MG63 (cell line): Measurements from ENCODE around the gene RAPGEF4. TPM values are rescaled to one million over a fixed set of nuclear protein-coding genes. Genes with fewer than 3 reads are reported as not detected.
"Not testable (repeated sequence)": the region's sequence is repeated elsewhere in the genome, so short reads cannot be mapped to it uniquely, and the experiment has no call there.

Experiments used
- DNase-seq: peaks from one replicate; pipeline ENCODE4 v3.0.0-alpha.2; 2020
- H3K27me3 ChIP-seq: fragments of 250-450 bp; sonication (Bioruptor Pico); 2 replicates; pipeline ENCODE4 v1.5.1; 2020; ENCODE audit warnings: mild to moderate bottlenecking, moderate library complexity
- H3K36me3 ChIP-seq: fragments of 250-450 bp; sonication (Bioruptor Pico); 2 replicates; pipeline ENCODE4 v1.5.1; 2020; ENCODE audit warnings: mild to moderate bottlenecking, moderate library complexity
- H3K4me3 ChIP-seq: fragments of 250-450 bp; sonication (Bioruptor Pico); 2 replicates; pipeline ENCODE4 v1.5.1; 2020; ENCODE audit warnings: mild to moderate bottlenecking, moderate library complexity
- H3K9me3 ChIP-seq: fragments of 250-450 bp; sonication (Bioruptor Pico); 2 replicates; pipeline ENCODE4 v1.5.1; 2020; ENCODE audit warnings: mild to moderate bottlenecking, moderate library complexity
- total RNA-seq: library from RNA; depleted of rRNA; stranded (reverse); fragments of >200 nt; shearing (Covaris generic); gene quantifications from 2 replicates; pipeline ENCODE4 v1.2.3, GENCODE V29; 2014; ENCODE audit warnings: low replicate concordance

The RAPGEF4 gene
- total RNA-seq, 1 experiment from 2014 or later: not detected

DNA sequence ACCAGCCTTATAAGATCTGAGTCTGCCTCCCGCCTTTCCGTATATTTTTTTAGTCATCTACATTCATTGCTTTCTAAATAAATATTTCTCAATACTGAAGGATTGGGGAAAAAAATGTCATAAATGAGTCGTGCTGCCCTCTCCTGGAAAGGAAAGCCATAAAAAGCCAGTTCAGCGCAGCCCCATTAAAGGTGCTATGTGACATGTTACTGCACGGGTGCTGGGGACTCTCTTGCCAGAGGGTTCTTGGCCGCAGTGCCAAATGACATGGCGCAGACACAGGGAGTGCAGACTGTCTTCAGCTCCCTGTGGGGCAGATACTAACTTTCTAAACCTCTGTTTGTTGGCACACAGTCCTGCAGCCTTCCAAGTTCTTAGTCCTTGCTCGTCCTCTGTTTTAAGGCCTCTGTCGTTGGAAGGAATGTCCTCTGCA is 286.3 kb downstream of the RAPGEF4 start:
- no peaks in the 10 kb centered on the region for H3K27me3 ChIP-seq
- DNase-seq: no peak
- no peaks in the 10 kb centered on the region for H3K36me3 ChIP-seq
- no peaks in the 10 kb centered on the region for H3K9me3 ChIP-seq
- no peak overlapping the region for H3K4me3 ChIP-seq

- DNase-seq: no peak
- Histone ChIP-seq H3K9me3 (no peaks in the 10 kb centered on the region), H3K36me3 (no peaks in the 10 kb centered on the region), H3K4me3 (no peak overlapping the region), H3K27me3 (no peaks in the 10 kb centered on the region)
Measured at GRCh38 chr2:173023718-173024117, 288.1 kb downstream of the RAPGEF4 start.

GRCh38 chr2:173026479-173026878 is 290.8 kb downstream of the RAPGEF4 start:
- Histone ChIP-seq H3K36me3 (no peaks in the 10 kb centered on the region), H3K27me3 (no peaks in the 10 kb centered on the region), H3K9me3 (no peaks in the 10 kb centered on the region), H3K4me3 (no peak overlapping the region)
- no peak for DNase-seq

DNA sequence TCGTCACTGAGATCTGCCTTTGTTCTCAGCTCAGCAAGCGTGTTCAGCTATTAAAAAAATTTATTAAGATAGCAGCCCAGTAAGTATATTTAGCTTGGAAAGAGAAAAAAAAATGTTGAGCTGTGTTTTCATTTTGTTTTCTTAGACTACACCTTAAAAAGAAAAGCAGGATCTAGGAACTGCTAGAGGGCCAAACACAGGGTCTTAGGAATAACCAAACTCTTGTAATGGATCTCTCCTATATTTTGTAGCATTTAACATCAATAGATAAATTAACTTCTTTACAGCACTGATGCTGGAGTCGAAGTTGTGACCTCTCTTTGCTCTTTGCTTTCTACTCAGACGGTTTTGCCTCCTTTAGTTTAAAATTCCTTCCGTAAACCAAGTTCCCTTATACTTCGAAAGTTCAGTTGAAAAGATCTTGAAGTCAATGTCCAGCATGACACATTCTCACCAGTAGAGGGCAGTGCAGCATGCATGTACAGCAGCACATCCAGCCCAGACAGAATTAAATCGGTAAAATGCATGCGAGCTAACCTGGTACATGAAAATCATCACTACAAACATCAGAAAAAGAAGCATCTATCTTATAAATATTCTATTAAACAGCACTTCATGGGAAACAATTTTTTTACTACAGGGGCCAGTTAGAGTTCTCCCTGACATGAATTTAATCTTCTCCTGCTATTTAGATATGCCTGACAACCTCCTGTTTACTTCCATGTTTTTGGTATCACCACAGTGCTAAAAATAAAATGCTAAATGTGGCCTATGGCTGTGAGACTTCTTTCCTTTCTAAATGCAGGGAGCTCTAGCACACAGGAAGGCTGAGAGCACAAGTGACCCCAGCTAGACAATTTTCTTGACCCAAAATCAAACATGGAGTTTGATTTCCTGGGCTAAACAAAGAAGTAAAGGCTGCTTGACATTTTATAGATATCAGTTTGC is 291.8 kb downstream of the RAPGEF4 start:
- H3K9me3 ChIP-seq: no peaks in the 10 kb centered on the region
- peak; percentile 48 for DNase-seq
- no peaks in the 10 kb centered on the region for H3K27me3 ChIP-seq
- no peaks in the 10 kb centered on the region for H3K36me3 ChIP-seq
- no peak overlapping the region for H3K4me3 ChIP-seq

DNA sequence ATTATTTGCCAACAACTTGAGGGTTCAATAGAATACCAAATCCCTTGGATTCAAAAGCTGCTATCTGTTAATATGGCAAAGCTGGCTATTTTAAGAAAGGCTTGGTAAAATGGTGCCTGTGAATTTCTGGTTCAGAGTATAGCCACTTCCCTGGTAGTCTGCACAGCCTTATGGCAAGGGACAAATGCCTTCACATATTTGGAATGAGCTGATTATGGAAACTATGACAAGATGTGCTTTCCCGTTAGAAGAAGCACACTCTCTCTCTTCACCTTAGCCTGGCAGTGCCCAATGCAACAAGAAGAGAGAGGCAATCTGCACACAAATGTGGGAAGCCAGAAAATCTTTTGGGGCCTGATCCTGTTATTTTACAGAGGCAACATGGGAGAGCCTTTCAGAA is 292.5 kb downstream of the RAPGEF4 start:
- Histone ChIP-seq H3K4me3 (no peak overlapping the region), H3K9me3 (no peaks in the 10 kb centered on the region), H3K36me3 (no peaks in the 10 kb centered on the region), H3K27me3 (no peaks in the 10 kb centered on the region)
- no peak for DNase-seq

- H3K9me3 ChIP-seq: no peaks in the 10 kb centered on the region
- H3K27me3 ChIP-seq: no peaks in the 10 kb centered on the region
- no peak for DNase-seq
- no peak overlapping the region for H3K4me3 ChIP-seq
- no peaks in the 10 kb centered on the region for H3K36me3 ChIP-seq
Measured at GRCh38 chr2:173028671-173029070, 293.0 kb downstream of the RAPGEF4 start.

DNA sequence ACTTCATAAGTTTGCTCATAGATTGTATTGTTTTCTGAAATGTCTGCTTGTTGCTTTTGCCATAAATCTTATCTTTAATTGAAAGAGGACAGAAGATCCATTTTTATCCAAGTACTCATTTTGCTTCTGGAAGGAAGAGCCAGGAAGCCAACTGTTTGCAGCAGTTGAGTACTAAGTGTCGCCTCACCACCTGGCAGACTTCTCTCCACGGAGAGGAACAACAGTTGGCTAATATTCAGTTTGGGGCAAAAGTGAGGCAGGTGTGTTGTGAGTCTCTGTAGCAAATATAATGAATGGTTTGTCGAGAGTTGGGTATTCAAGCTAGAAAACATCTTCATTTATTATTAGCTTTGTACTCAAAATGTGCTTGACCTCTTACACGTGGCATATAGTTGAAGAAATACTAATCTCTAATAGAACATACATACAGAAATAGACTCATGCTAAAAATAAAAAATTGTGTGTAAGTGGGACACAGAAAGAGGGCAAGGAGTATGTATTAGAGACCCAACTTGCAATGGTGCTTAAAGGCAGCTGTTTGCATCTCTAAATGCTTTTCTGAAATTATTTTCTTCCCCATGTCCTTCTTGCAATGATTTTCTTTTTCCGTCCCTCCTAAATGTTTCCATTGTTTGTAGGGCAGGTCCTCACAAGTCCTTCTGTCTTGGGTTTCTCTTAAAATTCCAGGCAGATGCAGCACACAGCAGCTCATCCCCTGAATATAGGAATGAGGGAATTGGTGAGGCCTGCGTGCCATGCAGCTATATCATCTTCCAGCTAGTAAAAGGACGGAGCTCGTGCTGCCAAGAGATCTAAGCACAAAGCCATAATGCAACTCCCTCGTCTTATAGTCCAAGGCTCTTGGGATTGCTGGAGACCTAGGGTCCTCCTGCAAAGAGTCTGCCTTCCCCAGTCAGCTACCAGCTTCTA is 295.2 kb downstream of the RAPGEF4 start:
- H3K36me3 ChIP-seq: no peaks in the 10 kb centered on the region
- H3K4me3 ChIP-seq: no peak overlapping the region
- H3K9me3 ChIP-seq: no peaks in the 10 kb centered on the region
- no peaks in the 10 kb centered on the region for H3K27me3 ChIP-seq
- DNase-seq: no peak

DNA sequence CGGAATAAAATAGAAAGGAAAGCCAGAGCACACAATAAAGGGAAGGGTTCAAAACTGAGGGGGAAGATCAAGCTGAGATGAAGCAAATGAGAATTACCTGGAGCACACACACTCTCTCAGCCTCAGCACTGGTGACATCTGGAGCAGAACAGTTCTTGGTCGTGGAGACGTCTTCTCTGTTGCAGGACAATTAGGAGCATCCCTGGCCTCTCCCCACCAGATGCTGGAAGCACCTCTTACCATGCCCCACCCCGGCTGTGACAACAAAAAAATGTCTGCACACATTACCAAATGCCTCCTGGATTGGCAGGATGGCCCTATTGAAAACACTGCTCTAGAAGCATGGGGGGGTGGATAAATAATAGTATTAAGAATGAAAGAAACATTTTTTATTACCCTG is 296.4 kb downstream of the RAPGEF4 start:
- no peaks in the 10 kb centered on the region for H3K9me3 ChIP-seq
- H3K36me3 ChIP-seq: no peaks in the 10 kb centered on the region
- no peak for DNase-seq
- no peaks in the 10 kb centered on the region for H3K27me3 ChIP-seq
- H3K4me3 ChIP-seq: no peak overlapping the region

DNA sequence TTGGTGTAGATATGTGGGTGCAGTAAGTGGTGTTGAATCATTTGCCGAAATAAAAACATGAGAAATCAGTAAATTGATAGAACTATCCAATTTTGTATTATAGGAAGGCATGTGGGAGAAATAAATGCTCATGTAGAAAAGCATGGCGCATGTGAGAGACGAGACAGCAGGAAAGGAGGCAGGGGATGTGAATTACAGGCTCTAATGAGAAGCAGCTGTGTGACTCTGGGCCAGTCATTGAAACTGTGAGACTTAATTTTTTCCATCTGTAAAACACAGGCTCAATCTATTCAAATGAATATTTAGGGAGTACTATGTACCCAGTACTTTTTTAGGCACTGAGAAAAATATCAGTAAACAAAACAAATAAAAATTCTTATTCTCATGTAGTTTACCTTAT is 297.4 kb downstream of the RAPGEF4 start:
- Histone ChIP-seq H3K27me3 (no peaks in the 10 kb centered on the region), H3K9me3 (no peaks in the 10 kb centered on the region), H3K36me3 (no peaks in the 10 kb centered on the region), H3K4me3 (no peak overlapping the region)
- no peak for DNase-seq

- Histone ChIP-seq H3K36me3 (no peaks in the 10 kb centered on the region), H3K27me3 (no peaks in the 10 kb centered on the region), H3K9me3 (no peaks in the 10 kb centered on the region), H3K4me3 (no peak overlapping the region)
- DNase-seq: no peak
Measured at GRCh38 chr2:173034143-173034542, 298.5 kb downstream of the RAPGEF4 start.

DNA sequence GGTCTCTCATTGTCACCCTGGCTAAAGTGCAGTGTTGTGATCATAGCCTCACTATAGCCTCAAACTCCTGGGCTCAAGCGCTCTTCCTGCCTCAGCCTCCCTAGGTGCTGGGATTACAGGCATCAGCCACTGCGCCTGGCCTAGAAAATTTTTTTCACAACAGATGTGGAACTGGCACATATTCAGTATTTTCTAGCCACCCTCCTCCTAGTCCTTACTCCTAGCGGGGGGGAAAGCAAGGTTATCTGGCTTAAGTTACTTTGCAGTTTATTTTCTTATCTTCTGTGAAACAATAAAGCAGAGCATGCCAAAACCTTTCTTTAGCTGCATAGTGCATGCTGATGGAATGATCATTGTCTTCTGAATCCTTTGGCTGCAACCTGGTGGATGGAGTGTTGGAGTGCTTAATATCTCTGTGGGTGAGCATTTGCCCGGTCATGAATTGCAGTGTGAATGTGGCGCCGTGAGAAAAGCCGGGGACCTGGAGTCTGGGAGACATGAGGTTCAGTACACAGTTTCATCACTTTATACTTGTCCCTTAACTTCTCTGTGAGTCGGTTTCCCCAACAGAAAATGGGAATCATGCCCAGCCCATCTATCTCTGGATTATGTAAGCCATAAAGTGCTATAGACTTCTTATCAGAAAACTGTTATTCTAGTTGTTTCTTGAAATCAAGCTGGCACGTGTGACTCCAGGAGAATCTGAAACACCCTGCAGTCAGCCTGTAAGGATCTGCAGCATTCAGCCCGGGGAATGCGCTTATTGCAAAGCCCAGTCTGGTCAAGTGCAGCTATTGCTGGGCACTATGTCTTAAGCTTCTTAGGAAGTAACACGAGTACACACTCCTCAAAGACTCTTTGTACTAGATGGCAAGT is 301.8 kb downstream of the RAPGEF4 start:
- no peak for DNase-seq
- H3K9me3 ChIP-seq: no peaks in the 10 kb centered on the region
- H3K4me3 ChIP-seq: no peak overlapping the region
- no peaks in the 10 kb centered on the region for H3K27me3 ChIP-seq
- no peaks in the 10 kb centered on the region for H3K36me3 ChIP-seq

DNA sequence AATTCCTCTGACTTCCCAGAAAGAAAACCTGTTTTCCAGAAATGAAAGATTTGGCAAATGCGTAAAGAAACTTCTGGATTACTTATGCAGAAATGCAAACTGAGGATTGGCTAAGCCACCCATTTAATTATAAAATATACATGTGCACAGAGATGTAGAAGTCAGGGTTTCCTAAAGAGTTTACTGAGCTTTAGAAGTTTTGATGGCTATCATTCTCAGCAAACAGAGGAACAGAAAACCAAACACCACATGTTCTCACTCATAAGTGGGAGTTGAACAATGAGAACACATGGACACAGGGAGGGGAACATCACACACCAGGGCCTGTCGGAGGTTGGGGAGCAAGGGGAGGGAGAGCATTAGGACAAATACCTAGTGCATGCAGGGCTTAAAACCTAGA is 302.6 kb downstream of the RAPGEF4 start:
- not testable (repeated sequence) for H3K36me3 ChIP-seq, H3K27me3 ChIP-seq

GRCh38 chr2:173040729-173041128 is 305.1 kb downstream of the RAPGEF4 start:
- Histone ChIP-seq H3K36me3 (no peaks in the 10 kb centered on the region), H3K27me3 (no peaks in the 10 kb centered on the region), H3K9me3 (no peaks in the 10 kb centered on the region), H3K4me3 (no peak overlapping the region)
- DNase-seq: no peak

More for the DNA sequence above, 302.6 kb downstream of the RAPGEF4 start:
- DNase-seq, H3K4me3 ChIP-seq, H3K9me3 ChIP-seq: not testable (repeated sequence)

- no peaks in the 10 kb centered on the region for H3K36me3 ChIP-seq
- DNase-seq: no peak
- no peaks in the 10 kb centered on the region for H3K27me3 ChIP-seq
- no peaks in the 10 kb centered on the region for H3K9me3 ChIP-seq
- no peak overlapping the region for H3K4me3 ChIP-seq
Measured at GRCh38 chr2:173043476-173043875, 307.8 kb downstream of the RAPGEF4 start.

- Histone ChIP-seq H3K4me3 (no peak overlapping the region), H3K9me3 (no peaks in the 10 kb centered on the region), H3K36me3 (no peaks in the 10 kb centered on the region), H3K27me3 (no peaks in the 10 kb centered on the region)
- DNase-seq: no peak
Measured at GRCh38 chr2:173043897-173044519, 308.4 kb downstream of the RAPGEF4 start.

GRCh38 chr2:173044686-173045085 is 309.0 kb downstream of the RAPGEF4 start:
- no peaks in the 10 kb centered on the region for H3K9me3 ChIP-seq
- no peak overlapping the region for H3K4me3 ChIP-seq
- no peak for DNase-seq
- no peaks in the 10 kb centered on the region for H3K27me3 ChIP-seq
- no peaks in the 10 kb centered on the region for H3K36me3 ChIP-seq
